HG03066 (cell line): ENCODE data around the gene TGFBR2.
A peak's percentile ranks its signal among the peaks of the same experiment; 100 is the strongest.

Experiments used
- ATAC-seq: cut with Tn5 transposase; IDR thresholded peaks from one replicate; pipeline ENCODE4 v1.9.1; 2021; ENCODE audit warnings: low read depth; ENCODE audit not compliant: unreplicated experiment

The TGFBR2 gene

DNA sequence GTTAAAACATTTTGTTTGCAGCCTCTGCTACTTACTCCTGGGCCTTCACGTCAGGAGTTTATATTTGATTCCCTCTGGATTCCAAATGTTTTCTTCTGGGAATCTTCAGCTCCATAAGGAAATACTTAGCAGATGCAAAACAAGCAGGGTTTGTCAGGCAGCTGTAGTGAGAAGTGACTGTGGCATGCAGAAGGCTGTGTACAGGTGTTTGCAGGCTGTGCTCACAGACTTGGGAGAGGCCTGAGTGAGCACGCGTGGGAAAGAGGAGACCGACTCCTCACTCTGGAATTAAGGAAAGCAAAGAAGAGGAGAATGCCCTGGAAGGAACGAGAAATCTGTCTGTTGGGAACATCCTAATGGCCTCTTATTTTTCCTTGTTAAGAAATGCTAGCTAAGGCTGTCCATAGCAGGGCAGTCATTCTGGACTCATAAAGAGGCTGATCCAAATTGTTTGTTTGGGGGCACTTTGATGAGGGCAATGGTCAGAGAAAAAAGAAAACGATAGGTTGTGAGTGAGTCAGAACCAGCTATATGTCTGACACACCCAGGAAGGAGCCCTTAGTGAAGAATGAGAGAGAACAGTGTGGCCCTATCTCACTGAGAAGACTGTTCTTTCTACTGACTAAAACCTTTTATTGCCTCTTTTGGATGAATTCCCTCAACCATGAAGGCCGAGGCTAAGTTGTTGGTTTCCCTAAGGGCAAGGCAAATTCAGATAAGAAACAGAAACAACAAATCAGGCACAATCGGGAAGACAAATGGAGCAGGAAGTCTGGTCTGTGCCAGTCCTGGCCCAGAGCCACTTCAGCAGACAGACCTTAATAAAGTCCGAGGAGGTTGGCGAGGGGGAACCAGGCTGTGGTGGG is 82.6 kb downstream of the TGFBR2 start:
- no peak for ATAC-seq

DNA sequence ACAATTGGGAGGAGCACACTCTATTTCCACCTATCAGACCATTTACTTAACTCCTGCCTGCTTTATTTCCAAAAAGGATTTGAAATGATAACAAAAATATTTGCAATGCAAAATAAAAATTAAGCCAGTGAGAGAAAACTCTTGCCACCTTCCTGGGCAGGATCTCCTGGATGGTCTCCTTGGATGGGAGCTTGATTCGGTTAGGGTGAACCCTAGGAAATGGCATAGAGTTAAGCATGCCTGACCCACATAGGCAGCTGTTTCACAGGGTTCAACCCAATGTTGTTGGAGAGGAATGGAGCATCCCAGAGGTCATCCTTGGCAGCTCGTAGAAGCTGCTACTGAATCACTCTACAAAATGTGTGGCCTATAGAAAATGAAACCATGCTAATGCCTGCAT is 83.8 kb downstream of the TGFBR2 start:
- ATAC-seq: no peak

DNA sequence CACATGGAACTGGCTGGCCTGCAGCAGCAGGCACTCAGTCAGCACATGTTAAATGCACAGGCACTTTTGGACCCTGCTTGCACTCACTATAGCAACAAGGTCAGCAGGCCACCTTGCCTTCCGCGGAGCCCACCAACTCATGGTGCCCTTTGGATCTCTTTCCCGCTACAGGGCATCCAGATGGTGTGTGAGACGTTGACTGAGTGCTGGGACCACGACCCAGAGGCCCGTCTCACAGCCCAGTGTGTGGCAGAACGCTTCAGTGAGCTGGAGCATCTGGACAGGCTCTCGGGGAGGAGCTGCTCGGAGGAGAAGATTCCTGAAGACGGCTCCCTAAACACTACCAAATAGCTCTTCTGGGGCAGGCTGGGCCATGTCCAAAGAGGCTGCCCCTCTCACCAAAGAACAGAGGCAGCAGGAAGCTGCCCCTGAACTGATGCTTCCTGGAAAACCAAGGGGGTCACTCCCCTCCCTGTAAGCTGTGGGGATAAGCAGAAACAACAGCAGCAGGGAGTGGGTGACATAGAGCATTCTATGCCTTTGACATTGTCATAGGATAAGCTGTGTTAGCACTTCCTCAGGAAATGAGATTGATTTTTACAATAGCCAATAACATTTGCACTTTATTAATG is 85.0 kb downstream of the TGFBR2 start:
- ATAC-seq: no peak

DNA sequence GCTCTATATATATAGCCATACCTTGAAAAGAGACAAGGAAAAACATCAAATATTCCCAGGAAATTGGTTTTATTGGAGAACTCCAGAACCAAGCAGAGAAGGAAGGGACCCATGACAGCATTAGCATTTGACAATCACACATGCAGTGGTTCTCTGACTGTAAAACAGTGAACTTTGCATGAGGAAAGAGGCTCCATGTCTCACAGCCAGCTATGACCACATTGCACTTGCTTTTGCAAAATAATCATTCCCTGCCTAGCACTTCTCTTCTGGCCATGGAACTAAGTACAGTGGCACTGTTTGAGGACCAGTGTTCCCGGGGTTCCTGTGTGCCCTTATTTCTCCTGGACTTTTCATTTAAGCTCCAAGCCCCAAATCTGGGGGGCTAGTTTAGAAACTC is 85.5 kb downstream of the TGFBR2 start:
- ATAC-seq: no peak

DNA sequence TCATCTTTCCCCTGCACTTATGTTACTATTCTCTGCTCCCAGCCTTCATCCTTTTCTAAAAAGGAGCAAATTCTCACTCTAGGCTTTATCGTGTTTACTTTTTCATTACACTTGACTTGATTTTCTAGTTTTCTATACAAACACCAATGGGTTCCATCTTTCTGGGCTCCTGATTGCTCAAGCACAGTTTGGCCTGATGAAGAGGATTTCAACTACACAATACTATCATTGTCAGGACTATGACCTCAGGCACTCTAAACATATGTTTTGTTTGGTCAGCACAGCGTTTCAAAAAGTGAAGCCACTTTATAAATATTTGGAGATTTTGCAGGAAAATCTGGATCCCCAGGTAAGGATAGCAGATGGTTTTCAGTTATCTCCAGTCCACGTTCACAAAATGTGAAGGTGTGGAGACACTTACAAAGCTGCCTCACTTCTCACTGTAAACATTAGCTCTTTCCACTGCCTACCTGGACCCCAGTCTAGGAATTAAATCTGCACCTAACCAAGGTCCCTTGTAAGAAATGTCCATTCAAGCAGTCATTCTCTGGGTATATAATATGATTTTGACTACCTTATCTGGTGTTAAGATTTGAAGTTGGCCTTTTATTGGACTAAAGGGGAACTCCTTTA is 86.2 kb downstream of the TGFBR2 start:
- no peak for ATAC-seq

DNA sequence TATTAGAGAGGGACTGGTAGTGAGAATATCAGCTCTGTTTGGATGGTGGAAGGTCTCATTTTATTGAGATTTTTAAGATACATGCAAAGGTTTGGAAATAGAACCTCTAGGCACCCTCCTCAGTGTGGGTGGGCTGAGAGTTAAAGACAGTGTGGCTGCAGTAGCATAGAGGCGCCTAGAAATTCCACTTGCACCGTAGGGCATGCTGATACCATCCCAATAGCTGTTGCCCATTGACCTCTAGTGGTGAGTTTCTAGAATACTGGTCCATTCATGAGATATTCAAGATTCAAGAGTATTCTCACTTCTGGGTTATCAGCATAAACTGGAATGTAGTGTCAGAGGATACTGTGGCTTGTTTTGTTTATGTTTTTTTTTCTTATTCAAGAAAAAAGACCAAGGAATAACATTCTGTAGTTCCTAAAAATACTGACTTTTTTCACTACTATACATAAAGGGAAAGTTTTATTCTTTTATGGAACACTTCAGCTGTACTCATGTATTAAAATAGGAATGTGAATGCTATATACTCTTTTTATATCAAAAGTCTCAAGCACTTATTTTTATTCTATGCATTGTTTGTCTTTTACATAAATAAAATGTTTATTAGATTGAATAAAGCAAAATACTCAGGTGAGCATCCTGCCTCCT is 87.2 kb downstream of the TGFBR2 start:
- ATAC-seq: peak; percentile 78

DNA sequence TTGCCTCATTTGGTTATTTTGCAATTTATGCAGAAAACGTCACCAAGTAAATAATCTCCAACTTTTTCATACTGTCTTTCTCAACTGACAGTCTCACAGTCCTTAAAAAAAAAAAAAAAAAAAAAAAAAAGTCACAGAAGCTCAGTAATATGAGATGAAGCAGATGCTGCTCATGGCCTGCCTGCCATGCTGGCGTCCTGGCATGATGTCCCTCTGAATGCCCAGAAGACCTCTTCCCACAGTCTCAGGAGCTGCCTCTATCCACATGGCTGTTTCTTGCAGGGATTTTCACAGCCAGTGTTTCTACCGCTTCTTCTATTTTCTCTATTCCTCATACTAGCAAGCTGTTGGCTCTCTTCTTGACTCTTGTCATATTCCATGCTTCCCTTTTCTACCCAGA is 87.7 kb downstream of the TGFBR2 start:
- ATAC-seq: no peak

DNA sequence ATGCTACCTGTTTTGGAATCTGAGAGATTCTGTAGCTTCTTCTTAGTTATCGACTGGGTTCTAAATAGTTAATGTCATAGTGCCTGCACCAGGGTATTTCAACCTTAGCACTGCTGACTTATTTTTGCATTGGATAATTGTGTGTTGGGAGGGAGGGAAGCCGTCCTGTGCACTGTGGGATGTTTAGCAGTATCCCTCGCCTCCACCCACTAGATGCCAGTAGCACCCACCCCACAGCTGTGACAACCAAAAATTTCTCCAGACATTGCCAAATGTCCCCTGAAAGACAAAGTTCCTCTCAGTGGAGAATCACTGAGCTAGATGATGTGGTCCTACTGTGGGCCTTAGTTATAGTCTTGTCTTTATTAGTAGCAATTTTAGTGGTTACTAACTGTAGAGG is 88.3 kb downstream of the TGFBR2 start:
- ATAC-seq: no peak

DNA sequence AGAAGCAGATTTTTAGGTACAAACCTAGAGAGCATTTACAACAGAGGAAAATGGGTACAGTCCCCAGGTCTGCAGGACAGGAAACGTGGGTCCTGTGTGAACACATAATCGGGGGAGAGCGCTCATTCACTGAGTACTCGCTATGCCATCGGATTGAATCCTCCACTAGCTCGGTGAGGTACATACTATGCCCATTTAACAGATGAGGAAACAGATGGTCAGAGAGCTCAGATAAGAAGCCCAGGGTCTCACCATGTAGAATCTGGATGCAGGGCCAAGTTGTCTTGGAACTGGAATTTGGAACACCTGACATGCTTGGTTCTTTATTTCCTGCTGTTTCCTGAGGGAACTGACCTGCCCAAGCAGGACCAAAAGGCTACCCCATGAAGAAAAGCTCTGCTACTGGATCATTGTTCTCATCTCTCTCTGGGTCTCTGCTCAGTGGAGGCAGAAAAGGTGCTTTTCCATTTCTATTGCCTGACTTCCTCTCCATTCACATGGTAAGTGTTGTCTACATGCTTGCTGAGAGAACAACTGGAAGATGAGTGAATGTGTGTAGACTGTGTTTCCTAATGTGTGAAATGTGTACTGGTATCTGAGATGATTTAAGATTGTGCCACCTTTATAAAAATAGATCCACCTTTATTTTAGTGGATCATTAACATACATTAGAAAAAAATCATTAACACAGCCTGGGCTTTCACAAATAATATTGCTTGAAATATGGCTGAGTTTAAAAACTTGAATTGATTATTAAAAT is 89.1 kb downstream of the TGFBR2 start:
- no peak for ATAC-seq

DNA sequence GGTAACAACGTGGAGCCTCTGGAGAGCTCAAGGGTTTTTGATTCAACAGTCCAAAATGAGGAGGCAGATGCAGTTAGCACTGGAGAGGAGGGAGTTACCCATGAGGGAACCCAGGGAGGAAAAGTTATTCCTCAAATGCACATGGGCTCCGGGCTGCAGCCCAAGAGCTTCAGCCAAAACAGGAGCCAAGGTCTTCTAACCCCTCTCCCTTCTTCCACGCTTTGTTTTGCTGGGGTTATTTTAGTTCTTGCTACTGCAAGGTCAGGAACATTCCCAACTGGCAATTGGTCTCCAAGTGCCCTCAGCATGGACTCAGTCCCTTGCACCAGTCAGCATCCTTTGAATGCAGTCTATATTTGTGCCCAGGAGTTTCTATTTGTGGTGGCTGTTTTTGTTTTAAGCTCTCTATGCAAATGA is 90.0 kb downstream of the TGFBR2 start:
- ATAC-seq: no peak

DNA sequence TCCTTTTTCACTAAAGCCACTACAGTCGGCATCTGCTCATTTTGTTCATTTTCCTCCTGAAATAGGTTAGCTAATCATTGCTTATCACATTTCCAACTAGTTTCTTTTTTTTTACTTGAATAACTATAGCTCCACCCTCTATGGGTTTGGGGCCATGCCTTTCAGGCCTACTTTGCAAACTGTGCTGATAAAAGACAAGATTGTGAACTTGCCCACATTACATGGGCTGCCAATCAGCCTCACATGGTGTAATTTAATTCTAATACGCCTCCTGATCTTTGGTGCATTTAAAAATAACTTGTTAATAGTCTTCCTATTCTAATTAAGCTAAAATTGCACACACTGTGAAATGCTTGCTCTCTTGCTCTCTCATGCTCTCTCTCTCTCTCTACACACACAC is 90.5 kb downstream of the TGFBR2 start:
- no peak for ATAC-seq

DNA sequence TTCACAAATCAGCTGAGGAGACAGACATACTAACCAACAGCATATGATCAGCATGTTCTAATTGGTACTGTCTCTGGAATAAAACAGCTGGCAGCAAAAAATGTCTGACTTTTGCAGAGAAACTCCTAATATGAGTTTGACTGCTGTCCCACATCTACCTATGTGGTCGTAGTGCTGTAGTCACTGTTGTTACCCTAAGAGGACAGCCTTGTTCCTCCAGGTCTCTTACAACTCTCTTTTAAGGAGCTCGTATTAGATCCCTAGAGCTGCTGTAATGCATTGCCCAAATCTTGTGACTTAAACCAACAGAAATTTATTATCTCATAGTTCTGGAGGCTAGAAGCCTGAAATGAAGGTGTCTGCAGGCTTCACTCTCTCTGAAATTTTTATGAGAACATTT is 92.1 kb downstream of the TGFBR2 start:
- ATAC-seq: no peak

DNA sequence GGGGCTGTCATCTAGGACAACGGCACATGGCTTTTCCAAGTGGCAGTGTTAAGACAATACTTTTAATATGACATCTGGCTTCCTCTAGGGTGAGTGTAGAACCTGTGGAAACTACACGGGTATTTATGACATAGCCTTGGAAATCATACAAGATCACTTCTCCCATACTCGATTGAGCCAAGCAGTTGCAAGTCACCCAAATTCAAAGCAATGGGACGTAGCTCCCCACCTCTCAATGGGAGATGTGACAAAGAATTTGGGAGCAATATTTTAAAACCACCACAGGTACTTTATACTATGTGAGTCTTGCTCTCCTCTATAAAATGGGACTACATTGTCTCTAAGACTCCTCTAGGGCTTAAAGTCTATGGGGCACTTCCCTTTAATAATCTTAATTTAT is 93.5 kb downstream of the TGFBR2 start:
- ATAC-seq: no peak

DNA sequence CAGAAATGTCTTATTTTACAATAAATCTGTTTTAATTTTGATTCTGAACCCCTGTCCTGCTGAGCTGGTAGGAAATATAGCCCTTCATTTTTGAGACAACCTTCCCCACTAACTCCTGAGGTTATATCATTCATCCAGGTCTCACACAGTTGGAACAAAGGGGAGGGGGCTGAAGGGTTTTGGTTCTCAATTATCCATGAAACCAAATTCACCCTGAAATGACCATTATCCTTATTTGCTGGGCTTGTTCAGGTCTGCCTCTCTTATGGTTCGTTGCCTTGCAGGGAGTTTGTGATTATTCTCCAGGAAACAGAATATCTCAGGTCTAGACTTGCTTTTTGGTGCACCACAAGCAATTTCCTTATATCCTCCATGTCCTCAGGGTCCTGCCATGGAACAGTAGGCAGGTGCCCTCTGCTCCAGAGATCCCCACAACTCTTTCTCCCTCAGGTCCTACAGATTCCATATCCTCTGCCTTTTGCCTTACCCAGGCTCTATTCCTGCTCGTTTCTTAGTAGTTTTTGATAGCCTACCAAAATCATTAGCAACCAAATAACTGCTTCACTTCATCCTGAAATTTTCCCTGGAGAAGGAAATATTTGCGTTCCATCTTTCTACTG is 94.4 kb downstream of the TGFBR2 start:
- ATAC-seq: no peak

DNA sequence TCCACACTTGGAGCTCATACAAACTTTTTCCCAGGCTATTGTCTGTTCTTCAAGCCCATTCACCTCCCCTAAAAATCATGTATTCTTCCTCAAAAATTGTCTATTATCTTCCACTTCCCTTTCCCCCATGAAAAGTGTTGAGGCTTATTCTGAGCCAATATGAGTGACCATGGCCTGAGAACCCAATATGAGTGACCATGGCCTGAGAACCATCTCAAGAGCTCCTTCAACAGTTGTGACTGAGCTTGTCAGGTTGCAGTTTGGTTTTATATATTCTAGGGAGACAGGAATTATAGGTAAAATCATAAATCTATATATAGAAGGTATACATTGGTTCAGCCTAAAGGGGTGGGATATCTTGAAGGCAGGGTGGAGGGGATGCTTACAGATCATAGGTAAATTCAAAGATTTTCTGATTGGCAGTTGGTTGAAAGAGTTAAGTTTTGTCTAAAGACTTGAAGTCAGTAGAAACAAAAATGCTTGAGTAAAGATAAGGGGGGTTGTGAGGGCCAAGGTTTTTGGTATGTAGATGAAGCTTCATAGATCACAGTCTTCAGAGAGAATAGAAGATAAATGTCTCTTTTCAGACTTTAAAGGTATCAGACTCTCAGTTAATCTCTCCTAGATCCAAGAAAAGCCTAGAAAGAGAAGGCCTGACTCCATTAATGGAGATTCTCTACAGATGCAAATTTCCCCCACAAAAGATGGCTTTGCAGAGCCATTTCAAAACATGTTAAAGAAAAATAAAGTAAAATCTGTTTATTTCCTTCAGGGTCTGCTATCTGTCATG is 95.8 kb downstream of the TGFBR2 start:
- ATAC-seq: no peak

DNA sequence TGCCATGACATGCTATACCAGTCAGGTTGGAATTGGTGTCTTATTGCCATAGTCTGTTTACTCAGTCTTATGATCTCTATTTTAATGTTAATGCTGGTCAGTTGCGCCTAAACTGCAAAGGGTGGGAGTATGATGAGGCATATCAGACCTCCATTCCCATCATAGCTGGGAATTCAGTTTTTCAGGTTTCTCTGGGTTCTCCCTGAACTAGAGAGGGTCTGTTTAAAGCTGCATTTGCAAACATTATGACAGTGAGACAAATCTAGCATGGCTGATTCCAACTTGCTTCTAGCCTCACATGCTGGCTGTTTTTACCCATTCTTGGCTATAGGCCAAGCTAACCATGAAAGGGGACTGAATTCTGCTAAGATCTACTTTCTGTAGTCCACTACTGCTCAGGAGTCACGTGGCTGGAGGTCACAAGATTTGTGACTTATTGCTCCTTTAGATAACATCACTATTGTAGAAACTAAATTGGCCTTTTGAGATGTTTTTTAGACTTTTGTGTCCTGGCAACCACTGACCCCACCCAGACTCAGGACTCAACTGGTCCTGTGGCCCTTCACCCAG is 96.5 kb downstream of the TGFBR2 start:
- no peak for ATAC-seq

DNA sequence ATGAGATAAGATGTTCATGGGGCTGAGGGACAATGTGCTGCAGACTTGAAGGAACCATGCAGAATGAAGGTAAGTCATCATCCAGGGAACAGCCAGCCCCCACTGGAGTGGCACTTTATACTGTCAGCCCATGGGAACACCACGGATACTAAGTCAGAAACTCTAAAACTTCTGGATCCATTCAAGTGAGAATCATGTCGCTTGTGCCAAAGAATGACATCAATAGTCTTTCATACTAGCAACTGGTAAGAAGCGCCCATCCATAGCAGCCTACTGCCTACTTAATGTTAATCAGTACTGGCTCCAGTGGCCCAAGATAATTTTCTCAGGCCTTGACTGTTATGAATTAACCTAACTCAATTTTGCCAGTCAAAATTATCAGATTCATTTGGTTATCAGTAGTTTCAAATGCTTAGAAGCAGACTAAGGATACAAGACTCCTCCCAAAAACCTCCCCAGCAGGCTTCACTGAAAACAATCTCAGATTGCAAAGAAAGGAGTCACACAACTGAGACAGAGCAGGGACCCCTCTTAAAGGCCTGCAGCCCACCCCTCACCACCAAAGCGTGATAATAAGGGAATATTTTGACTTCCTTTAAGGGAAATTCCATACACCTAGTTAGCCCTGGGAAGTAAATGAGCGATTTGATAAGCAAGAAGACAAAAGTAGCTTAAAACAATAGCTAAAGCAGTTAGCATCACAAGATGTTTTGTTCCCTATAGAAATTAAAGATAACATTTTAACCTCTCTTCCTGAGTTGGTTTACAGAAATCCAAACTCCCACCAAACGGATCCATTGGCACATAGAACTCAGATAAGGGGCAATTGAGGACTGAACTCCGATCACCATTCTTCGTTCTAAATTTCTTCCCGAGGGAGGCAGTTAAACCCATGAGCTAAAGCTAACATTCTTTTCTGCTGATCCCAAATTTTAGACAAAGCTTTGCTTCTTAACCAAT is 98.8 kb downstream of the TGFBR2 start:
- no peak for ATAC-seq

DNA sequence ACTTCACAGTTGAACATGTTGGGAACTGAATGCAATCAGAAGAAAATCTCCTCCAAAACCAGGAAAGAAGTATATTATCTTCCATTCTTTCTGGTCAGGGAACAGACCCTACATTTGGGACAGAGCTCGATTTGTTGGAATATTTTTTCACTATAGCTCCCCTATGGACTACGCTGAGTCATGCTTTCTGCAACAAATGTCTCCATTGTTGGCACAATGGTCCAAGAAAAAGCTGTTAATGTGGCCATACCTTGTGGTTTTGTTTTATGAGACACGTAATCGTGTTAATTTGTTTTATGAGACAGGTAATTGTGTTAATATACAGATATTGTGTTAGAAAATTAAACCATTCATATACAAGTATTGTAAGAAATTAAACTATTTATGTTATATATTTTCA is 101.4 kb downstream of the TGFBR2 start:
- no peak for ATAC-seq
